ENCODE measurements around the gene QRICH1.
"Not testable (repeated sequence)": the region's sequence is repeated elsewhere in the genome, so short reads cannot be mapped to it uniquely, and the experiment has no call there.

QRICH1 gene

DNA sequence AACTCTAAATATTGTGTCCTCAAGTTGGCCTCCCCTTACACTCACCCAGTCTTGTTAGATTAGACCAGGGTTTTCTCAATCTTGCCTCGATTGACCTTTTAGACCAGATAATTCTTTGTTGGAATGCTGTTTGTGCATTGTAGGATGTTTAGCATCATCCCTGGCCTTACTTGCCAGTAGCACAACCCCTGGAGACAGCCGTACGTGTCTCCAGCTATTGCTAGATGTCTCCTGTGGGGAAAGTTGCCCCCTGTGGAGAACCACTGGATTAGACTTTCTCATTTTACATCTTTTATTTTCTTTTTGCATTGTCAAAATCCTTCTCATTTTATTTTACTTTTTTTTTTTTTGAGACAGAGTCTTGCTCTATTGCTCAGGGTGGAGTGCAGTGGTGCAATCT lies 84.5 kb downstream of the QRICH1 start:
- H3K27ac Mint-ChIP-seq, result peak overlapping the region; percentile 18

DNA sequence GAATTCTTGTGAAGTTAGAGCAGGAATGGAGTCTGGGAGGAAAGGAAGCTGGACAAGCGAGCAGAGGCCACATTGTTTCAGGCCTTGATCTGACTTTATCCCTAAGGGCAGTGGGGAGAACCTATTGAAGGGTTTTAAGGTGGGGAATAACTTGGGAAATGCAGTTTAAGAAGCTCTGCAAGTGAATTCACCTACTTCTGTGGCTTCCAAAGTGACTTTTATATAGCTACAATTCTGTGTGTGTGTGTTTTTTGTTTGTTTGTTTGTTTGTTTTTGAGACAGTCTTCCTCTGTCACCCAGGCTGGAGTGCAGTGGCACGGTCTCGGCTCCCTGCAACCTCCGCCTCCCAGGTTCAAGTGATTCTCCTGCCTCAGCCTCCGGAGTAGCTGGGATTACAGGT lies 85.2 kb downstream of the QRICH1 start:
- Mint-ChIP-seq H3K4me1 (ENCODE audit: low read depth) (peaks cover 33% of the 10 kb centered on the region), H3K36me3 (ENCODE audit: low read depth) (peaks cover 59% of the 10 kb centered on the region), H3K27ac (peak overlapping the region; percentile 100), H3K4me3 (peak overlapping the region; percentile 97)
- not testable (repeated sequence) for H3K27me3 Mint-ChIP-seq, H3K9me3 Mint-ChIP-seq, DNase-seq

More for the DNA sequence above, 84.5 kb downstream of the QRICH1 start:
- Mint-ChIP-seq H3K4me3 (no peak overlapping the region), H3K36me3 (ENCODE audit: low read depth) (peaks cover 67% of the 10 kb centered on the region), H3K27me3 (no peaks in the 10 kb centered on the region), H3K9me3 (no peaks in the 10 kb centered on the region), H3K4me1 (ENCODE audit: low read depth) (peaks cover 33% of the 10 kb centered on the region)
- no peak for DNase-seq

DNA sequence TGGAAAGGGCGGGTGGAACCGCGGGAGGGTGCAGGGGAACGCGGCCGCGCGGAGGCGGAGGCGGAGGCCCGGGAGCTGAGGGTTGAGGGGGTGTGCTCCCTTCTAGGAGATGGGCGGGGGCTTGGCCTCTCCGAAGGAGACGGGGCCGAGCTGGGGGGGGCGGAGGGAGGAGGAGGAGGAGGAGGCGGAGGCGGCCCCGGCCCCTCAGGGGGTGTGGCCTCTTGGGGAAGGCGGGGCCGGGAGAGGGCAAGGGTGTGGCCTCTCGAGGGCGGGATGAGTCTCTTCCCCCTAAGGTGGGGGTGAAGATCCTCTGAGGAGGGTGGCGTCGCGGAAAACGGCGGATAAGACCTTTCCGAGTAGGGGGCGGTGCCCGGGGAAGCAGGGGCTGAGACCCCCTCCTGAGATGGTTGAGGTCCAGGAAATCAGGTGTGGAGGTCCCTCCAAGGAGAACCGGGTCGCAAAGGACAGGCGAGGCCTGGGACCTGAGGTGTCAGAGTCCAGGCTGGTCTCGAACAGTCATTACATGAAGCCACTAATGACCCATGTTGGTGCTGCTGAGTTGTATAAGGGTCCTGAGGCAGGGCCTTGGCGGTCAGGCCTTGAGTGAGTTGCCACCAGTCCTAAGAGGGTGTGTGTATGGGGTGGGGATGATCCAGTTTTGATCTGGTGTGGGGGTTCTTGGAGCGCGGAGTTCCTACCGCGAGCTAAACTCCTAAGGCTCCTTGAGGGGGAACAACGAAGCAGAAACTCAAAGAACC lies 85.9 kb downstream of the QRICH1 start:
- Mint-ChIP-seq H3K27ac (peak overlapping the region; percentile 100), H3K36me3 (ENCODE audit: low read depth) (peaks cover 52% of the 10 kb centered on the region), H3K4me3 (peak overlapping the region; percentile 97), H3K9me3 (no peaks in the 10 kb centered on the region), H3K27me3 (no peaks in the 10 kb centered on the region), H3K4me1 (ENCODE audit: low read depth) (peaks cover 33% of the 10 kb centered on the region)
- peak; percentile 92 for DNase-seq

DNA sequence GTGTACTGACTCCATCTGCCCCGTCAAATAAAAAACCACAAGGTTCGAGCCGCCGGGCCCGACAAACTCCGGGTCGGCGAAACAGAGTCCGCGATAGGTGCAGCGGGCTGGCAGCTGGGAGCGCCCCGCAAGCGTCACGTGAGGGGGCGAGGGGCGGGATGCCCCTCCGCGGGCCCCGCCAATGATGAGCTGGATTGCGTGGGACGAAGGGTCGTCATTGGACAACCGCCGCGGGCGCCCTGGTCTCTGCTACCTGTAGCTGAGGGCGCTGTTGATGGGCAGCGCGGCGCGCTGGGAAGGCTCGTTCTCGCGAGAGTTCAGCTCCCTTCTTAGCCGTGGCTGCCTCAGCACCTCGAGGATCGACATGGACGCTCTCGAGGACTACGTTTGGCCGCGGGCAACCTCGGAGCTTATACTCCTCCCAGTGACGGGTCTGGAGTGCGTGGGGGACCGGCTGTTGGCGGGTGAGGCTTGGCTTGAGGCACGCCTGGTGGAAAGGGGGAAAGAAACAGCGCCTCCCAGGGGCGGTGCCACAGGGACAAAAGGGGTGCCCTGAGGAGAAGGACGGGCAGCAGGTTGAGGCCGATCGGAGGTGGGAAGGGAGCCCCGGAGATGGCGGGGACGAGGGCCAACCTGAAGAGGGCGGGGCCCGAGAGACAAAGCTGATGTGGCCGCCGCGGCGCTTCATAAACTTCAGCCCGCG lies 86.7 kb downstream of the QRICH1 start, which contains the start of gene WDR6:
TSS of gene WDR6 (plus strand) at position 324 of the 703 bp plus-strand sequence. CDS start at position 365, 41 bp downstream.
- no peaks in the 10 kb centered on the region for H3K27me3 Mint-ChIP-seq
- H3K9me3 Mint-ChIP-seq, result no peaks in the 10 kb centered on the region
- H3K36me3 Mint-ChIP-seq (ENCODE audit: low read depth), result peaks cover 45% of the 10 kb centered on the region
- DNase-seq, result peak; percentile 96
- peak within 1 kb of the TSS; percentile 97 for H3K4me3 Mint-ChIP-seq
- H3K4me1 Mint-ChIP-seq (ENCODE audit: low read depth), result peaks cover 33% of the 10 kb centered on the region
- peak within 1 kb of the TSS; percentile 100 for H3K27ac Mint-ChIP-seq

DNA sequence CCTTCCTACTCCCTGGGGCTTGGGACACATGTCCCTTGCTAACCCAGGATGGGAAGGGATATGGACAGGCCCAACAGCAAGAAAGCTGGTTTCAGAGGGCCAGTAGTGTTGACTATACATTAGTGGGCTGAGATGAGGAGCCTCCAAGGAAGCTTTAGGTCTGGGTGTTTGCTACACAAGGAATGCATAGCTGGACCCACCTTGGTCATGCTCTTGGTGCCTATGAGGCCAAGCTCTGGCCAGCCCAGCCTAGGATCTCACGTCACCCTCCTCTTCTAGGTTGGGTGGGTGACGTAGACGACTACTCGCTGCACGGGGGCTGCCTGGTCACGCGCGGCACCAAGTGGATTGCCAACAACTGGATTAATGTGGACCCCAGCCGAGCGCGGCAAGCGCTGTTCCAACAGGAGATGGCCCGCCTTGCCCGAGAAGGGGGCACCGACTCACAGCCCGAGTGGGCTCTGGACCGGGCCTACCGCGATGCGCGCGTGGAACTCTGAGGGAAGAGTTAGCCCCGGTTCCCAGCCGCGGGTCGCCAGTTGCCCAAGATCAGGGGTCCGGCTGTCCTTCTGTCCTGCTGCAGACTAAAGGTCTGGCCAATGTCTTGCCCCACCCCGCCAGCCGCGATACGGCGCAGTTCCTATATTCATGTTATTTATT lies 87.3 kb downstream of the QRICH1 start:
- Mint-ChIP-seq H3K27ac (peak overlapping the region; percentile 100), H3K4me1 (ENCODE audit: low read depth) (peaks cover 29% of the 10 kb centered on the region), H3K36me3 (ENCODE audit: low read depth) (peaks cover 38% of the 10 kb centered on the region)

DNA sequence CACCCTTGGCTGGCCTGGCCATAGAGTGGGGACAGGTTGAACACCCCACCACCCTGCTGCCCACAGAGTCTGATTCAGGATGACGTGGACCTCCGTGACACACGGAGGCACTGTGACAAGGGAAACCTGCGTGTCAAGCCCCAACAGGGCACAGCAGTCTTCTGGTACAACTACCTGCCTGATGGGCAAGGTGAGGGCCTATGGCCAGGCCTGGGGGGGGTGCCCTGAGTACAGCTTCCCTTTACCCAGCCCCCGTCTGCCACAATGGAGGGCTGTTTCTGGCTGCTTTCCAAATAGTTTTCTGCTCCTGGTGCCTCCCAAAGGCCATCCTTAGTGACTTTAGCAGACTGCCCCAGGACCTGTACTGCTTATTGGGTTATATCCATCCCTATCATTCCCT lies 87.9 kb downstream of the QRICH1 start:
- no peak for DNase-seq
- Mint-ChIP-seq H3K27ac (peak overlapping the region; percentile 23), H3K9me3 (no peaks in the 10 kb centered on the region), H3K27me3 (no peaks in the 10 kb centered on the region), H3K4me1 (ENCODE audit: low read depth) (peaks cover 29% of the 10 kb centered on the region), H3K4me3 (peak overlapping the region; percentile 97), H3K36me3 (ENCODE audit: low read depth) (peaks cover 33% of the 10 kb centered on the region)

More for the DNA sequence above, 87.3 kb downstream of the QRICH1 start:
- no peaks in the 10 kb centered on the region for H3K27me3 Mint-ChIP-seq
- peak overlapping the region; percentile 97 for H3K4me3 Mint-ChIP-seq
- DNase-seq, result no peak
- no peaks in the 10 kb centered on the region for H3K9me3 Mint-ChIP-seq

DNA sequence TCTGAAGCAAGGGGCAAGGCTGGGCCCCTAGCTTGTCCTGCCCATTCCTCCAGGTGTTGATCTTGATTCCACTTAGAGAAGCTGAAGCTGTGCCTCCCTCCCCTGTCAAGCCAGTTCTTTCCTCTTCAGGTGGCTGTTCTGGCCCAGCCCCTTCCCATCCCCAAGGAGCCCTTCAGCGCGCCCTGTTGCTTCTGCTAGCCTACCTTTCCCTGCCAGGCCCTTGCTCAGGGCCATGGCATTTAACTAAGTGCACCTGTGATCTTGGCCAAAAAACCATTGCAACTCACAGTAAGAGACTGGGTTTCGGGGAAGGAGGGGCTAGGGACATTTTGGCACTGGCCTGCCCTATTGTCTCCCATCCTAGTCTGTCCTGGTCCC lies 88.6 kb downstream of the QRICH1 start:
- Mint-ChIP-seq H3K9me3 (no peaks in the 10 kb centered on the region), H3K27me3 (no peaks in the 10 kb centered on the region), H3K27ac (peak overlapping the region; percentile 44), H3K4me3 (no peak overlapping the region), H3K36me3 (ENCODE audit: low read depth) (peaks cover 31% of the 10 kb centered on the region), H3K4me1 (ENCODE audit: low read depth) (peaks cover 29% of the 10 kb centered on the region)
- DNase-seq, result no peak

DNA sequence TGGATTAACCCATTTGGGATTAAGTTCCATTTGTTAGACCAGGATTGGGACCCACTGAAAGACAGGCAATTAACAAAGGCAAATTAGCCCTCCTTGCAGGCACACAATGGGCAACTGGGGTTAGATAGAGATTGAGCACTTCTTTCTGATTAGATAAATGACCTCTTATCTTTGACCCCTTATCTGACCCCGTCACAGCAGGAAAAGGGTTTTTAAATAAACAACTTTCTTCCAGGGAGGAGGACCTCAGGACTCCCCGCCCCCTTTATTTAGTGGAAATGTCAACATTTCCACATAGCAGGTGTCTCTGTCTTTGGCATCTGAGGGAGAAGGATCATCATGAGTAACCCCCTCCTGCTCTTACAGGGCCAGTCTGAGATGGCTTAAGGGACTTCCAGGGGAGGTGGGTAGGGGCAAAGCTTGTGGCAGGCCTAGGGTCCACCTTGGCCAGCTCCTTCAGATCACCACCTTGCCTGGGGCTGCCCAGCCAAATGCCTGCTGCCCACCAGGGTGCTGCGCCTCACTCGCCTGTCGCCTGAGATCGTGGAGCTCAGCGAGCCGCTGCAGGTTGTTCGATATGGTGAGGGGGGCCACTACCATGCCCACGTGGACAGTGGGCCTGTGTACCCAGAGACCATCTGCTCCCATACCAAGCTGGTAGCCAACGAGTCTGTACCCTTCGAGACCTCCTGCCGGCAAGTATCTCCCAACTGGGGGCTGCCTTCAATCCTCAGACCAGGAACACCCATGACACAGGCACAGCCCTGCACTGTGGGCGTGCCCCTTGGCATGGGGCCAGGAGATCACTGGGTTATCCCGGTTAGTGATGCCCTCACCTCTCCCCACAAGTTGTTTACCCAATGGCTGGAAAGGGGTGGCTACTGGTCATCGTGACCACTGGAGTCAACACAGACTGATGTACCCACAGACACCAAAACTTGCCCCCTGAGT lies 89.2 kb downstream of the QRICH1 start:
- H3K4me1 Mint-ChIP-seq (ENCODE audit: low read depth), result peaks cover 29% of the 10 kb centered on the region
- no peaks in the 10 kb centered on the region for H3K9me3 Mint-ChIP-seq
- H3K27ac Mint-ChIP-seq, result no peak overlapping the region
- H3K4me3 Mint-ChIP-seq, result no peak overlapping the region
- H3K36me3 Mint-ChIP-seq (ENCODE audit: low read depth), result peaks cover 27% of the 10 kb centered on the region
- DNase-seq, result no peak
- no peaks in the 10 kb centered on the region for H3K27me3 Mint-ChIP-seq

DNA sequence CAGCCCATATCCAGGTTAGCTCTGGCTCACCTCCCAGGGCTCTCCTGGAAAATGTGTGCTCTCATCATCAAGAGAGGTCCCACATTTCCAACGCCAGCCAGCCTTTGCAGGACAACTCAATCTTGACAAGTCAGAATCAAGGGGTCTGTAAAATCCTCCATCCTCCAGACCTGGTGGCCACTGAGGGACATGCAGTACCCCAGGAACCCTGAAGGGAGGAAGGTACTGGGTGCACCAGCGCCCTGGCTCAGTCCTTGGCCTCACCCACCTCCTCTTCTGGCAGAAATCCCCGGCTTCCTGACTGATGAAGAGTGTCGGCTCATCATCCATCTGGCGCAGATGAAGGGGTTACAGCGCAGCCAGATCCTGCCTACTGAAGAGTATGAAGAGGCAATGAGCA lies 92.7 kb downstream of the QRICH1 start:
- no peak for DNase-seq
- no peaks in the 10 kb centered on the region for H3K9me3 Mint-ChIP-seq
- H3K4me1 Mint-ChIP-seq (ENCODE audit: low read depth), result peaks cover under 1% of the 10 kb centered on the region
- no peak overlapping the region for H3K4me3 Mint-ChIP-seq
- no peaks in the 10 kb centered on the region for H3K27me3 Mint-ChIP-seq
- H3K36me3 Mint-ChIP-seq (ENCODE audit: low read depth), result peaks cover 26% of the 10 kb centered on the region
- peak overlapping the region; percentile 66 for H3K27ac Mint-ChIP-seq

DNA sequence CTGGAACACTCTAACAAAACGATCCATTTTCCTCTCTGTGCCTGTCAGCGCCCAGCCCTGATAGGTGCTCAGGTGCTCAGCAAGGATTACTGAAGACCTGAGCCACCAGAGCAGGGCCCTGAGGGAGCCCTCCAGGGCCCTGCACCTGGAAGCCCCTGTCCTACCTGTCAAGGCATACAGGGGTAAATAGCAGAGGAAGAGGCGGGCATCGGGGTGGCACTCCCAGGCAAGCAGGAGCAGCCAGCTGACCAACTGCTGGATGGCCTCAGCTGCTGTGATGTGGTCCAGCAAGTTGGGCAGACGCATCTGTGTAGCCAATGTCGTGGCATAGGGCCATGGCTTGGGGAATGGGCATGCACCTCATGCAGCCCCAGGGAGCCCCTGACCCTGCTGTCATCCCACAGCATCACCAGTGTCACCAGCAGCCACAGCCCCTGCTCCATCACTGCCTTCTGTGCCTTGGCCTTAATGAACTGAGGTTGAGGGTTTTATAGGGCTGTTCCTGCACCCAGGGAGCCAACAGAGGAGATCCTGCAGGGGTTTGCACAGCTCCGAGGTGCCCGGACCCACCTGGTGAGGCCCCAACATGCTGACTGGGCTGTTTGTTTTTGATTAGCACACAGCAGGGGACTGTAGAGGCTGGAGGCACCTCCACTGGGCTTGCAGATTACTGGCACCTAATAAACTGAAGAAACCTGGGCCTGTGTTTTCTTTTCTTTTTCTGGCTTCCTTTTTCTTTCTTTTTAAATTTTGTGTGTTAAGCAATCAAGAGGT lies 94.6 kb downstream of the QRICH1 start:
- no peak for DNase-seq
- Mint-ChIP-seq H3K4me3 (no peak overlapping the region), H3K4me1 (ENCODE audit: low read depth) (peaks cover 7% of the 10 kb centered on the region), H3K36me3 (ENCODE audit: low read depth) (peaks cover 36% of the 10 kb centered on the region), H3K27me3 (no peaks in the 10 kb centered on the region), H3K9me3 (no peaks in the 10 kb centered on the region), H3K27ac (peak overlapping the region; percentile 53)

DNA sequence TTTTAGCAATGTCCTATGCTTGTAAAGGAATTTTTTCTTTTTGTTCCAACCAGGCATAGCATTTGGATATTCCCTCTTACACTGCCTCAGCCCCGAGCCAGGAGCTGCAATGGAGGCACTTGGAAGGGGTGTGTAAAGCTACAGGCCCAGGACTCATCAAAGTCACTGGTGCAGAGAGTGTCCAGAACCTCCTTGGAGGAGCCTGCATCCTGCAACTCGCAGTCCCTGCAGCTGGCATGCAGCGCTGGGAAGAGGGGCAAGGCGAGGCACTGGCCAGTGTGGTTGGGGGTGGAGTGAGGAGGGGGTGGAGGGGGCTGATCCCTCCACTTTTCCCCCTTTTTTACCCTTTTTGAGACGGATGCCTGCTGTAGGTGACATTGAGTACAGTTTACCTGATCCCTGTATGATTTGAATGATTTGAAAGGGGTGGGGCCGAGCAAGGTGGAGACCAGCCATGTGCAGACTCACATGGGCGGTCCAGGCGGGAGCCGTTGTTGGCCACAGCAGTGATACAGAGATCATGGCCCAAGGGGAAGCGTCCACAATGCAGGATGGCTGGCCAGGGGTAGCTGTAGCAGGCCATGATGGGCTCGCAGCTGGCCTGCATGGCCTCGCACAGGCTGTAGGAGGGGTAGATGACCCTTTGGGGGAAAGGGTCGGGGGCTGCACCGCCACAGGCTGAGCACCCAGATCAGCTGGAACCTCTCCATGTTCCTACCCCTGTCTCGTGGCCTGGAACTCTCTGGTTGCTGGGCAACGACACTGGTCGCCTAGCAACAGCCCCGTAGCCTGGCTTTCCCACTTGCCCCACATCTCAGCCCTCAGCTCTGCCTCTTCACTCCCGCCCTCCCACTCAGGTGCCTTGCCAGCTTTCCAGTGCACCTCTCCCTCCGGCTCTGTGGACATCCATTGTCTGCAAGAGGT lies 95.9 kb downstream of the QRICH1 start:
- DNase-seq, result no peak
- Mint-ChIP-seq H3K27me3 (no peaks in the 10 kb centered on the region), H3K9me3 (no peaks in the 10 kb centered on the region), H3K27ac (peak overlapping the region; percentile 37), H3K36me3 (ENCODE audit: low read depth) (peaks cover 47% of the 10 kb centered on the region), H3K4me3 (no peak overlapping the region), H3K4me1 (ENCODE audit: low read depth) (peaks cover 16% of the 10 kb centered on the region)

DNA sequence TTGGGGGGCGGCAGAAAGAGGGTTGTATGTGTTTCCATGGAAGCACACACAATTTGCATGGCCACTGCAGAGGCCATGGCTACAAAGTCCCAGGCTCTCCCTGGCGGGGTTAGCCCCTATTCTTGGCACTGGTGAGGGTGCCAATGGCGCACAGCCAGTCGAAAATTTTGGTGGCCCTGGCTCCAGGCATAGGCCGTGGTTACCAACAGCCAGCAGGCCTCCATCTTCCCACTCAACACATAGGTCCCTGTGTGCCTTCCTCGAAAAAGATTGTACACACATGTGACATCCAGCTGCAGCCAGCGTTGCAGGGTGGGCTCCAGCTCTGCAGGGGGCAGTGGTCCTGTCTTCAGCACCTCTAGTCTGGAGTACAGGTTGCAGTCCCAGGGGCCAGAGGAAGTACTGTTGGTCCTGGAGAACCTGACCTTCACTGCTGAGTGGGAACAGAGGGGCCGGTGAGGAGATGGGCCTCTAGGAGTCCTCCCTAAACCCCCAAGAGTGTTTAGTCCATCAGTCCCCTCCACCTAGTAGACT lies 96.7 kb downstream of the QRICH1 start:
- Mint-ChIP-seq H3K27ac (no peak overlapping the region), H3K4me3 (no peak overlapping the region), H3K9me3 (no peaks in the 10 kb centered on the region), H3K36me3 (ENCODE audit: low read depth) (peaks cover 48% of the 10 kb centered on the region), H3K4me1 (ENCODE audit: low read depth) (peaks cover 16% of the 10 kb centered on the region), H3K27me3 (no peaks in the 10 kb centered on the region)
- DNase-seq, result no peak
